ENCODE results near the gene RNF111.
"Not testable (repeated sequence)": the region's sequence is repeated elsewhere in the genome, so short reads cannot be mapped to it uniquely, and the experiment has no call there.

DNA sequence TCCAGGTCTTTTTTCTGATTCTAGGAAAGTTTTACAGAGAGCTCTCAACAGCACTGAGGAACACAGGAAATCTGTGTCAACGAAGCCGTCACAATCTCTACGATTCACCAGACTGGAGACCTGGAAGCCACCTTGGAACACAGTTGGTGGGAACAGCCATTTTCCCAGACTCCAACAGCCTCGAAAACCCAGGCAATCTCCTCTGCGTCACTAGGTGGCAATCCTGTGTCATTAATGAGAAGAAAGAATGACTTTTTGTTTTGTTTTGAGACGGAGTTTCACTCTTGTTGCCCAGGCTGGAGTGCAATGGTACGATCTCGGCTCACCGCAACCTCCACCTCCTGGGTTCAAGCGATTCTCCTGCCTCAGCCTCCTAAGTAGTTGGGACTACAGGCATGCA is 157.1 kb downstream of the RNF111 start:
- not testable (repeated sequence) for TF ChIP-seq ETV6 (CRISPR knock-in tag; IDR thresholded peaks at IDR 0.05); IRF2 (CRISPR knock-in tag; IDR thresholded peaks at IDR 0.05; ENCODE audit: borderline replicate concordance, low read depth); SMAD4 (CRISPR knock-in tag; IDR thresholded peaks at IDR 0.05); JUN (CRISPR knock-in tag; IDR thresholded peaks at IDR 0.05); NFE2L1 (CRISPR knock-in tag; IDR thresholded peaks at IDR 0.05)
- TF ChIP-seq, protein P1, sequence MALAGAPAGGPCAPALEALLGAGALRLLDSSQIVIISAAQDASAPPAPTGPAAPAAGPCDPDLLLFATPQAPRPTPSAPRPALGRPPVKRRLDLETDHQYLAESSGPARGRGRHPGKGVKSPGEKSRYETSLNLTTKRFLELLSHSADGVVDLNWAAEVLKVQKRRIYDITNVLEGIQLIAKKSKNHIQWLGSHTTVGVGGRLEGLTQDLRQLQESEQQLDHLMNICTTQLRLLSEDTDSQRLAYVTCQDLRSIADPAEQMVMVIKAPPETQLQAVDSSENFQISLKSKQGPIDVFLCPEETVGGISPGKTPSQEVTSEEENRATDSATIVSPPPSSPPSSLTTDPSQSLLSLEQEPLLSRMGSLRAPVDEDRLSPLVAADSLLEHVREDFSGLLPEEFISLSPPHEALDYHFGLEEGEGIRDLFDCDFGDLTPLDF (CRISPR knock-in tag; IDR thresholded peaks at IDR 0.05) = not testable (repeated sequence)
- TF ChIP-seq, protein P2, sequence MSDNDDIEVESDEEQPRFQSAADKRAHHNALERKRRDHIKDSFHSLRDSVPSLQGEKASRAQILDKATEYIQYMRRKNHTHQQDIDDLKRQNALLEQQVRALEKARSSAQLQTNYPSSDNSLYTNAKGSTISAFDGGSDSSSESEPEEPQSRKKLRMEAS (CRISPR knock-in tag; IDR thresholded peaks at IDR 0.05) = not testable (repeated sequence)
- TF ChIP-seq, protein P3, sequence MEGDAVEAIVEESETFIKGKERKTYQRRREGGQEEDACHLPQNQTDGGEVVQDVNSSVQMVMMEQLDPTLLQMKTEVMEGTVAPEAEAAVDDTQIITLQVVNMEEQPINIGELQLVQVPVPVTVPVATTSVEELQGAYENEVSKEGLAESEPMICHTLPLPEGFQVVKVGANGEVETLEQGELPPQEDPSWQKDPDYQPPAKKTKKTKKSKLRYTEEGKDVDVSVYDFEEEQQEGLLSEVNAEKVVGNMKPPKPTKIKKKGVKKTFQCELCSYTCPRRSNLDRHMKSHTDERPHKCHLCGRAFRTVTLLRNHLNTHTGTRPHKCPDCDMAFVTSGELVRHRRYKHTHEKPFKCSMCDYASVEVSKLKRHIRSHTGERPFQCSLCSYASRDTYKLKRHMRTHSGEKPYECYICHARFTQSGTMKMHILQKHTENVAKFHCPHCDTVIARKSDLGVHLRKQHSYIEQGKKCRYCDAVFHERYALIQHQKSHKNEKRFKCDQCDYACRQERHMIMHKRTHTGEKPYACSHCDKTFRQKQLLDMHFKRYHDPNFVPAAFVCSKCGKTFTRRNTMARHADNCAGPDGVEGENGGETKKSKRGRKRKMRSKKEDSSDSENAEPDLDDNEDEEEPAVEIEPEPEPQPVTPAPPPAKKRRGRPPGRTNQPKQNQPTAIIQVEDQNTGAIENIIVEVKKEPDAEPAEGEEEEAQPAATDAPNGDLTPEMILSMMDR (IDR thresholded peaks at IDR 0.05) = not testable (repeated sequence)
- TF ChIP-seq, protein P4, sequence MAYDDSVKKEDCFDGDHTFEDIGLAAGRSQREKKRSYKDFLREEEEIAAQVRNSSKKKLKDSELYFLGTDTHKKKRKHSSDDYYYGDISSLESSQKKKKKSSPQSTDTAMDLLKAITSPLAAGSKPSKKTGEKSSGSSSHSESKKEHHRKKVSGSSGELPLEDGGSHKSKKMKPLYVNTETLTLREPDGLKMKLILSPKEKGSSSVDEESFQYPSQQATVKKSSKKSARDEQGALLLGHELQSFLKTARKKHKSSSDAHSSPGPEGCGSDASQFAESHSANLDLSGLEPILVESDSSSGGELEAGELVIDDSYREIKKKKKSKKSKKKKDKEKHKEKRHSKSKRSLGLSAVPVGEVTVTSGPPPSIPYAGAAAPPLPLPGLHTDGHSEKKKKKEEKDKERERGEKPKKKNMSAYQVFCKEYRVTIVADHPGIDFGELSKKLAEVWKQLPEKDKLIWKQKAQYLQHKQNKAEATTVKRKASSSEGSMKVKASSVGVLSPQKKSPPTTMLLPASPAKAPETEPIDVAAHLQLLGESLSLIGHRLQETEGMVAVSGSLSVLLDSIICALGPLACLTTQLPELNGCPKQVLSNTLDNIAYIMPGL (CRISPR knock-in tag; IDR thresholded peaks at IDR 0.05) = not testable (repeated sequence)
- TF ChIP-seq, protein P5, sequence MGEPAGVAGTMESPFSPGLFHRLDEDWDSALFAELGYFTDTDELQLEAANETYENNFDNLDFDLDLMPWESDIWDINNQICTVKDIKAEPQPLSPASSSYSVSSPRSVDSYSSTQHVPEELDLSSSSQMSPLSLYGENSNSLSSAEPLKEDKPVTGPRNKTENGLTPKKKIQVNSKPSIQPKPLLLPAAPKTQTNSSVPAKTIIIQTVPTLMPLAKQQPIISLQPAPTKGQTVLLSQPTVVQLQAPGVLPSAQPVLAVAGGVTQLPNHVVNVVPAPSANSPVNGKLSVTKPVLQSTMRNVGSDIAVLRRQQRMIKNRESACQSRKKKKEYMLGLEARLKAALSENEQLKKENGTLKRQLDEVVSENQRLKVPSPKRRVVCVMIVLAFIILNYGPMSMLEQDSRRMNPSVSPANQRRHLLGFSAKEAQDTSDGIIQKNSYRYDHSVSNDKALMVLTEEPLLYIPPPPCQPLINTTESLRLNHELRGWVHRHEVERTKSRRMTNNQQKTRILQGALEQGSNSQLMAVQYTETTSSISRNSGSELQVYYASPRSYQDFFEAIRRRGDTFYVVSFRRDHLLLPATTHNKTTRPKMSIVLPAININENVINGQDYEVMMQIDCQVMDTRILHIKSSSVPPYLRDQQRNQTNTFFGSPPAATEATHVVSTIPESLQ (CRISPR knock-in tag; IDR thresholded peaks at IDR 0.05) = not testable (repeated sequence)

Measured in WTC11 (cell line).